Measurements from ENCODE around the gene RALGPS1.

- TF ChIP-seq CTCF (conservative IDR thresholded peaks at IDR 0.05) (no peak), ZFX (IDR thresholded peaks at IDR 0.05) (no peak)
Observed at GRCh38 chr9:127192744-127193143, 278.2 kb downstream of the RALGPS1 start.
